K562 (cell line): ENCODE measurements around the gene DDX20. TPM values are rescaled to one million over a fixed set of nuclear protein-coding genes. Genes with fewer than 3 reads are reported as not detected.

Experiments used
- C11orf30 ChIP-seq: fragments of 450-650 bp; IDR thresholded peaks from 2 replicates; pipeline ENCODE4 v1.6.1; 2016; ENCODE audit warnings: low read depth, mild to moderate bottlenecking
- CTBP1 ChIP-seq: fragments of 450-650 bp; IDR thresholded peaks from 2 replicates; pipeline ENCODE4 v1.6.1; 2016; ENCODE audit warnings: borderline replicate concordance
- ETV1 ChIP-seq: fragments of 450-650 bp; conservative IDR thresholded peaks from 2 replicates; pipeline ENCODE4 v1.6.1; 2016; ENCODE audit warnings: missing genetic modification characterization, control low read depth, low read depth, missing compliant biosample characterization
- HDAC2 ChIP-seq: fragments of 450-650 bp; IDR thresholded peaks from 2 replicates; pipeline ENCODE4 v1.6.1; 2016; ENCODE audit warnings: mild to moderate bottlenecking
- HSF4 ChIP-seq: fragments of 250-450 bp; sonication (Bioruptor Pico); IDR thresholded peaks from 2 replicates; pipeline ENCODE4 v2.1.2; 2022; ENCODE audit warnings: mild to moderate bottlenecking, moderate library complexity, borderline replicate concordance
- KDM1A ChIP-seq, 2 experiments: fragments of 450-650 bp; IDR thresholded peaks; 2 replicates each; pipeline ENCODE4 v1.6.1; 2016; ENCODE audit warnings: mild to moderate bottlenecking in 2 of 2
- LCOR ChIP-seq: sonication (generic); formaldehyde crosslinking; IDR thresholded peaks from 2 replicates; pipeline ENCODE4 v1.8.0; 2022; ENCODE audit warnings: mild to moderate bottlenecking, missing genetic modification reagents
- RAD21 ChIP-seq, 2 experiments: fragments of 250-450 bp in 1 of 2; fragments of 450-650 bp in 1 of 2; sonication (Bioruptor Pico) in 1 of 2; formaldehyde crosslinking in 1 of 2; IDR thresholded peaks in 1 of 2; conservative IDR thresholded peaks in 1 of 2; 2 replicates each; pipeline versions ENCODE4 v1.4.0 to v1.8.0; 2020 to 2022; ENCODE audit warnings: mild to moderate bottlenecking in 2 of 2, moderate library complexity in 1 of 2
- SRSF1 ChIP-seq: fragments of 200-400 bp; formaldehyde crosslinking; IDR thresholded peaks from 2 replicates; pipeline ENCODE4 v1.6.1; 2017; ENCODE audit warnings: mild to moderate bottlenecking, low read depth, low read length, moderate library complexity
- TAF7 ChIP-seq: fragments of 450-650 bp; IDR thresholded peaks from 2 replicates; pipeline ENCODE4 v1.6.1; 2016; ENCODE audit warnings: missing genetic modification characterization, missing compliant biosample characterization
- TBP ChIP-seq: optimal IDR thresholded peaks from 2 replicates; pipeline ENCODE3; 2011; ENCODE audit warnings: low read depth, low read length, improper control_type of control experiment
- TEAD1 ChIP-seq, 2 experiments: fragments of 450-650 bp in 1 of 2; sonication (generic) in 1 of 2; formaldehyde crosslinking; IDR thresholded peaks; 2 replicates each; pipeline versions ENCODE4 v1.4.0 to v1.8.0; 2020 to 2022; ENCODE audit warnings: mild to moderate bottlenecking in 2 of 2, missing genetic modification reagents in 1 of 2
- polyA plus RNA-seq, 8 experiments: library from polyadenylated mRNA; depleted of rRNA in 4 of 8; stranded (reverse) in 5 of 8; unstranded in 3 of 8; fragments of >200 nt; fragmentation: Nextera tagmentation in 2 of 8; fragmentation: Illumina TruSeq in 1 of 8; extraction: Ambion mirVana in 2 of 8; extraction: Trizol in 1 of 8; gene quantifications; 2 replicates each; pipeline versions ENCODE4 v1.2.1 to v1.2.3, GENCODE V29; 2011 to 2014; ENCODE audit warnings: inconsistent platforms in 1 of 8, missing spikeins in 1 of 8
- total RNA-seq, 7 experiments: library from RNA; depleted of rRNA in 6 of 7; stranded (reverse); fragments of >200 nt in 6 of 7; fragmentation: Illumina TruSeq in 2 of 7; extraction: Trizol in 2 of 7; gene quantifications; 2 replicates each; pipeline versions ENCODE4 v1.2.1 to v1.2.3, GENCODE V29; 2011 to 2021; ENCODE audit warnings: low replicate concordance in 1 of 7
- TF ChIP-seq, protein P1 (sequence below): fragments of 450-650 bp; IDR thresholded peaks from 2 replicates; pipeline ENCODE4 v1.7.1; 2018; ENCODE audit warnings: mild to moderate bottlenecking, low read depth; ENCODE audit not compliant: partially characterized antibody
- TF ChIP-seq, protein P2 (sequence below): conservative IDR thresholded peaks from 2 replicates; pipeline ENCODE4 v1.6.1; 2011; ENCODE audit warnings: low read depth, mild to moderate bottlenecking, low read length; ENCODE audit not compliant: control insufficient read depth
- TF ChIP-seq, protein P3 (sequence below): fragments of 450-650 bp; IDR thresholded peaks from 2 replicates; pipeline ENCODE4 v1.6.1; 2014; ENCODE audit warnings: low read depth, mild to moderate bottlenecking, moderate library complexity, borderline replicate concordance
- TF ChIP-seq, protein P4 (sequence below): fragments of 250-450 bp; sonication (Bioruptor Pico); IDR thresholded peaks from 2 replicates; pipeline ENCODE4 v1.8.0; 2022; ENCODE audit warnings: moderate library complexity, mild to moderate bottlenecking, inconsistent platforms
- TF ChIP-seq, protein P5 (sequence below), 2 experiments: fragments of 450-650 bp in 1 of 2; sonication (generic) in 1 of 2; formaldehyde crosslinking in 1 of 2; IDR thresholded peaks in 1 of 2; conservative IDR thresholded peaks in 1 of 2; 2 replicates each; pipeline versions ENCODE4 v1.6.1 to v1.8.1; 2016 to 2023; ENCODE audit warnings: mild to moderate bottlenecking in 2 of 2, moderate library complexity in 2 of 2, inconsistent platforms in 1 of 2, missing genetic modification reagents in 1 of 2
- TF ChIP-seq, protein P6 (sequence below): sonication (generic); formaldehyde crosslinking; IDR thresholded peaks from 2 replicates; pipeline ENCODE4 v1.8.1; 2023; ENCODE audit warnings: mild to moderate bottlenecking, missing genetic modification reagents

DDX20 gene
- total and polyA plus RNA-seq, 9 of the 15 experiments (the other 6 are each of a cell fraction or from before 2014, with no cell fraction given), result 8.3 to 33.4 (median 24.5) TPM

DNA sequence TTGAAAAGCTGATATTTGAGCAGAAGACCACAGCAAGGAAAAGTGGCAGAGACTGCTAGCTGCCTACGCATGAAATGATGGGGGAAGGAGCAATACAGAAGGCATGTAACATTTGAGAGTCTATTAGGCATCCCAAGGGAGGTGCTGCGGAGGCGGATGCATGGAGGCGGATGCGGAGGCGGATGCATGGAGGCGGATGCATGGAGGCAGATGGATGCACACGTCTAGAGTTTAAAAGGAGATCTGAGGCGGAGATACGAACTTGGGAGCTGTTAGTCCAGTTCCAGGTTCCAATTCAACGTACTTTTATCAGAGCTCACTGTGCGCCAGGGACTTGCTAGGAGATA, 744 bp upstream of the DDX20 start (continued):
- TF ChIP-seq HDAC2, result no peak; the same call in 1 of the 2 replicates
- no peak for TF ChIP-seq SRSF1
- TF ChIP-seq TBP, result no peak
- TF ChIP-seq TAF7, result no peak
- no peak for TF ChIP-seq RAD21 (CRISPR knock-in tag; conservative IDR thresholded peaks at IDR 0.05 in 1 of 2, IDR thresholded peaks at IDR 0.05 in 1 of 2)
- no peak for TF ChIP-seq LCOR (CRISPR knock-in tag)
- TF ChIP-seq, protein P1, sequence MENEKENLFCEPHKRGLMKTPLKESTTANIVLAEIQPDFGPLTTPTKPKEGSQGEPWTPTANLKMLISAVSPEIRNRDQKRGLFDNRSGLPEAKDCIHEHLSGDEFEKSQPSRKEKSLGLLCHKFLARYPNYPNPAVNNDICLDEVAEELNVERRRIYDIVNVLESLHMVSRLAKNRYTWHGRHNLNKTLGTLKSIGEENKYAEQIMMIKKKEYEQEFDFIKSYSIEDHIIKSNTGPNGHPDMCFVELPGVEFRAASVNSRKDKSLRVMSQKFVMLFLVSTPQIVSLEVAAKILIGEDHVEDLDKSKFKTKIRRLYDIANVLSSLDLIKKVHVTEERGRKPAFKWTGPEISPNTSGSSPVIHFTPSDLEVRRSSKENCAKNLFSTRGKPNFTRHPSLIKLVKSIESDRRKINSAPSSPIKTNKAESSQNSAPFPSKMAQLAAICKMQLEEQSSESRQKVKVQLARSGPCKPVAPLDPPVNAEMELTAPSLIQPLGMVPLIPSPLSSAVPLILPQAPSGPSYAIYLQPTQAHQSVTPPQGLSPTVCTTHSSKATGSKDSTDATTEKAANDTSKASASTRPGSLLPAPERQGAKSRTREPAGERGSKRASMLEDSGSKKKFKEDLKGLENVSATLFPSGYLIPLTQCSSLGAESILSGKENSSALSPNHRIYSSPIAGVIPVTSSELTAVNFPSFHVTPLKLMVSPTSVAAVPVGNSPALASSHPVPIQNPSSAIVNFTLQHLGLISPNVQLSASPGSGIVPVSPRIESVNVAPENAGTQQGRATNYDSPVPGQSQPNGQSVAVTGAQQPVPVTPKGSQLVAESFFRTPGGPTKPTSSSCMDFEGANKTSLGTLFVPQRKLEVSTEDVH, result no peak
- TF ChIP-seq, protein P2, sequence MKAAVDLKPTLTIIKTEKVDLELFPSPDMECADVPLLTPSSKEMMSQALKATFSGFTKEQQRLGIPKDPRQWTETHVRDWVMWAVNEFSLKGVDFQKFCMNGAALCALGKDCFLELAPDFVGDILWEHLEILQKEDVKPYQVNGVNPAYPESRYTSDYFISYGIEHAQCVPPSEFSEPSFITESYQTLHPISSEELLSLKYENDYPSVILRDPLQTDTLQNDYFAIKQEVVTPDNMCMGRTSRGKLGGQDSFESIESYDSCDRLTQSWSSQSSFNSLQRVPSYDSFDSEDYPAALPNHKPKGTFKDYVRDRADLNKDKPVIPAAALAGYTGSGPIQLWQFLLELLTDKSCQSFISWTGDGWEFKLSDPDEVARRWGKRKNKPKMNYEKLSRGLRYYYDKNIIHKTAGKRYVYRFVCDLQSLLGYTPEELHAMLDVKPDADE, result no peak
- TF ChIP-seq TEAD1 (CRISPR knock-in tag; IDR thresholded peaks at IDR 0.05), result 0 out of 4 replicates have a peak, but pooled peaks of 1 of the 2 experiments have one; percentile 15
- no peak for TF ChIP-seq HSF4 (CRISPR knock-in tag)
- TF ChIP-seq, protein P3, sequence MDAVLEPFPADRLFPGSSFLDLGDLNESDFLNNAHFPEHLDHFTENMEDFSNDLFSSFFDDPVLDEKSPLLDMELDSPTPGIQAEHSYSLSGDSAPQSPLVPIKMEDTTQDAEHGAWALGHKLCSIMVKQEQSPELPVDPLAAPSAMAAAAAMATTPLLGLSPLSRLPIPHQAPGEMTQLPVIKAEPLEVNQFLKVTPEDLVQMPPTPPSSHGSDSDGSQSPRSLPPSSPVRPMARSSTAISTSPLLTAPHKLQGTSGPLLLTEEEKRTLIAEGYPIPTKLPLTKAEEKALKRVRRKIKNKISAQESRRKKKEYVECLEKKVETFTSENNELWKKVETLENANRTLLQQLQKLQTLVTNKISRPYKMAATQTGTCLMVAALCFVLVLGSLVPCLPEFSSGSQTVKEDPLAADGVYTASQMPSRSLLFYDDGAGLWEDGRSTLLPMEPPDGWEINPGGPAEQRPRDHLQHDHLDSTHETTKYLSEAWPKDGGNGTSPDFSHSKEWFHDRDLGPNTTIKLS, result no peak
- TF ChIP-seq, protein P4, sequence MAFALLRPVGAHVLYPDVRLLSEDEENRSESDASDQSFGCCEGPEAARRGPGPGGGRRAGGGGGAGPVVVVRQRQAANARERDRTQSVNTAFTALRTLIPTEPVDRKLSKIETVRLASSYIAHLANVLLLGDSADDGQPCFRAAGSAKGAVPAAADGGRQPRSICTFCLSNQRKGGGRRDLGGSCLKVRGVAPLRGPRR (CRISPR knock-in tag), result no peak
- peak; percentile 97; the same call in 1 of the 2 replicates for TF ChIP-seq CTBP1
- peak; percentile 60; the same call in 1 of the 2 replicates for TF ChIP-seq ETV1 (tag)
- TF ChIP-seq, protein P5, sequence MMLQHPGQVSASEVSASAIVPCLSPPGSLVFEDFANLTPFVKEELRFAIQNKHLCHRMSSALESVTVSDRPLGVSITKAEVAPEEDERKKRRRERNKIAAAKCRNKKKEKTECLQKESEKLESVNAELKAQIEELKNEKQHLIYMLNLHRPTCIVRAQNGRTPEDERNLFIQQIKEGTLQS (IDR thresholded peaks at IDR 0.05), result no peak
- TF ChIP-seq, protein P5 (CRISPR knock-in tag; conservative IDR thresholded peaks at IDR 0.05), result 0 out of 2 replicates have a peak, but pooled peaks have one; percentile 1
- TF ChIP-seq, protein P6, sequence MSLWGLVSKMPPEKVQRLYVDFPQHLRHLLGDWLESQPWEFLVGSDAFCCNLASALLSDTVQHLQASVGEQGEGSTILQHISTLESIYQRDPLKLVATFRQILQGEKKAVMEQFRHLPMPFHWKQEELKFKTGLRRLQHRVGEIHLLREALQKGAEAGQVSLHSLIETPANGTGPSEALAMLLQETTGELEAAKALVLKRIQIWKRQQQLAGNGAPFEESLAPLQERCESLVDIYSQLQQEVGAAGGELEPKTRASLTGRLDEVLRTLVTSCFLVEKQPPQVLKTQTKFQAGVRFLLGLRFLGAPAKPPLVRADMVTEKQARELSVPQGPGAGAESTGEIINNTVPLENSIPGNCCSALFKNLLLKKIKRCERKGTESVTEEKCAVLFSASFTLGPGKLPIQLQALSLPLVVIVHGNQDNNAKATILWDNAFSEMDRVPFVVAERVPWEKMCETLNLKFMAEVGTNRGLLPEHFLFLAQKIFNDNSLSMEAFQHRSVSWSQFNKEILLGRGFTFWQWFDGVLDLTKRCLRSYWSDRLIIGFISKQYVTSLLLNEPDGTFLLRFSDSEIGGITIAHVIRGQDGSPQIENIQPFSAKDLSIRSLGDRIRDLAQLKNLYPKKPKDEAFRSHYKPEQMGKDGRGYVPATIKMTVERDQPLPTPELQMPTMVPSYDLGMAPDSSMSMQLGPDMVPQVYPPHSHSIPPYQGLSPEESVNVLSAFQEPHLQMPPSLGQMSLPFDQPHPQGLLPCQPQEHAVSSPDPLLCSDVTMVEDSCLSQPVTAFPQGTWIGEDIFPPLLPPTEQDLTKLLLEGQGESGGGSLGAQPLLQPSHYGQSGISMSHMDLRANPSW (CRISPR knock-in tag), result no peak
- no peak for TF ChIP-seq C11orf30
- TF ChIP-seq KDM1A (IDR thresholded peaks at IDR 0.05), result peak; percentile 76 to 87
